ENCODE results near the gene AP3B1.

- TF ChIP-seq CTCF (conservative IDR thresholded peaks at IDR 0.05; ENCODE audit: low read length) (no peak), EZH2phosphoT487 (IDR thresholded peaks at IDR 0.05; ENCODE audit: borderline replicate concordance) (no peak)
Measured at GRCh38 chr5:77960863-77961396, 333.6 kb downstream of the AP3B1 start.
